Vagina (tissue), 2 donors: ENCODE measurements around the gene TBX15.

Experiments
- CTCF ChIP-seq, 3 experiments: fragments of 450-650 bp in 2 of 3; fragments of 200-600 bp in 1 of 3; sonication (generic) in 1 of 3; IDR thresholded peaks; one replicate each; pipeline ENCODE4 v1.5.1; 2017 to 2019; ENCODE audit warnings: antibody characterized with exemption in 3 of 3, mild to moderate bottlenecking in 2 of 3, moderate library complexity in 2 of 3
- POLR2A ChIP-seq, 2 donors: fragments of 450-650 bp; IDR thresholded peaks; one replicate each; pipeline ENCODE4 v1.6.1; 2017; ENCODE audit warnings: antibody characterized with exemption in 2 of 2, mild to moderate bottlenecking in 2 of 2, moderate library complexity in 2 of 2
- POLR2AphosphoS5 ChIP-seq, 2 donors: sonication (generic); formaldehyde crosslinking; IDR thresholded peaks; one replicate each; pipeline ENCODE4 v1.9.0; 2017; ENCODE audit warnings: antibody characterized with exemption in 2 of 2, mild to moderate bottlenecking in 2 of 2, low read depth in 1 of 2; ENCODE audit not compliant: insufficient read depth in 1 of 2

GRCh38 chr1:119034359-119034758 lies 46.2 kb upstream of the TBX15 start:
- TF ChIP-seq CTCF (IDR thresholded peaks at IDR 0.05): no peak
- TF ChIP-seq POLR2AphosphoS5 (IDR thresholded peaks at IDR 0.05; ENCODE audit: insufficient read depth in 1 of 2, low read depth in 1 of 2): no peak
- no peak for TF ChIP-seq POLR2A (IDR thresholded peaks at IDR 0.05)
